Esophagus muscularis mucosa (tissue), 4 donors: ENCODE data around the gene RHO. TPM values are rescaled to one million over a fixed set of nuclear protein-coding genes. Genes with fewer than 3 reads are reported as not detected.

Source experiments
- DNase-seq: peaks from one replicate; pipeline ENCODE4 v3.0.0-alpha.2; 2017; ENCODE audit errors: extremely low spot score
- H3K27ac ChIP-seq, 4 donors: fragments of 200-600 bp; sonication (generic); replicated peaks in 1 of 4; 1 replicate in 3 of 4; 2 replicates in 1 of 4; pipeline ENCODE4 v1.5.1; 2016 to 2019; ENCODE audit warnings: mild to moderate bottlenecking in 1 of 4
- H3K27me3 ChIP-seq, 4 donors: fragments of 200-600 bp; sonication (generic); one replicate each; pipeline versions ENCODE4 v1.5.1 to v1.6.0; 2016 to 2019
- H3K36me3 ChIP-seq, 4 donors: fragments of 200-600 bp; sonication (generic); one replicate each; pipeline ENCODE4 v1.5.1; 2016 to 2019
- H3K4me1 ChIP-seq, 4 donors: fragments of 200-600 bp; sonication (generic); one replicate each; pipeline ENCODE4 v1.5.1; 2016 to 2019
- H3K4me3 ChIP-seq, 4 donors: fragments of 200-600 bp; sonication (generic); 1 replicate in 2 of 4; 2 replicates in 2 of 4; pipeline ENCODE4 v1.5.1; 2016 to 2019; ENCODE audit warnings: mild to moderate bottlenecking in 4 of 4, moderate library complexity in 1 of 4
- H3K9me3 ChIP-seq, 4 donors: fragments of 200-600 bp; sonication (generic); 1 replicate in 3 of 4; 2 replicates in 1 of 4; pipeline ENCODE4 v1.5.1; 2016 to 2019
- CTCF ChIP-seq, 3 experiments: fragments of 200-600 bp in 2 of 3; fragments of 450-650 bp in 1 of 3; sonication (generic) in 2 of 3; IDR thresholded peaks; one replicate each; pipeline ENCODE4 v1.5.1; 2017 to 2019; ENCODE audit warnings: antibody characterized with exemption in 3 of 3, mild to moderate bottlenecking in 2 of 3, moderate library complexity in 1 of 3
- EP300 ChIP-seq: sonication (generic); formaldehyde crosslinking; IDR thresholded peaks from one replicate; pipeline ENCODE4 v1.6.1; 2017; ENCODE audit warnings: antibody characterized with exemption
- POLR2A ChIP-seq: fragments of 450-650 bp; IDR thresholded peaks from one replicate; pipeline ENCODE4 v1.6.1; 2017; ENCODE audit warnings: antibody characterized with exemption, moderate library complexity, mild to moderate bottlenecking, low read depth
- POLR2AphosphoS5 ChIP-seq, 2 donors: sonication (generic); formaldehyde crosslinking; IDR thresholded peaks; one replicate each; pipeline ENCODE4 v1.6.1; 2017; ENCODE audit warnings: antibody characterized with exemption in 2 of 2
- WGBS: methylation state at CpG from one replicate; pipeline ENCODE4 v1.1.5; 2018; 5-methylcytosine and 5-hydroxymethylcytosine counted together
- intact Hi-C: fragments of 100-400 bp; cut with DNase I; formaldehyde crosslinking; loops from one replicate; pipeline ENCODE4 v1.15.1; 2023
- total RNA-seq, 4 donors: library from RNA; depleted of rRNA; stranded (reverse); fragments of >200 nt; gene quantifications; one replicate each; pipeline versions ENCODE4 v1.1.0 to v1.2.1, GENCODE V29; 2016

Gene RHO
- total RNA-seq, 4 donors from 2014 or later: not detected

- Histone ChIP-seq H3K27me3 (no peaks in the 10 kb centered on the region), H3K4me1 (no peaks in the 10 kb centered on the region), H3K36me3 (no peaks in the 10 kb centered on the region), H3K9me3 (no peaks in the 10 kb centered on the region), H3K4me3 (no peak overlapping the region), H3K27ac (no peak overlapping the region)
- WGBS: 84% methylated on average over 3 of the region's 3 CpGs
- intact Hi-C loops: no loop called here
- TF ChIP-seq CTCF (IDR thresholded peaks at IDR 0.05) (no peak), EP300 (no peak), POLR2AphosphoS5 (IDR thresholded peaks at IDR 0.05) (no peak), POLR2A (no peak)
- DNase-seq: no peak
These were observed 8.4 kb downstream of the RHO start for GRCh38 chr3:129536804-129537203.

- Histone ChIP-seq H3K9me3 (no peaks in the 10 kb centered on the region), H3K4me1 (no peaks in the 10 kb centered on the region), H3K27me3 (no peaks in the 10 kb centered on the region), H3K27ac (no peak overlapping the region), H3K36me3 (no peaks in the 10 kb centered on the region), H3K4me3 (no peak overlapping the region)
- no peak for DNase-seq
- 89% methylated on average over 8 of the region's 8 CpGs for WGBS
- no peak for TF ChIP-seq CTCF (IDR thresholded peaks at IDR 0.05)
- TF ChIP-seq POLR2AphosphoS5 (IDR thresholded peaks at IDR 0.05): no peak
- no peak for TF ChIP-seq EP300
- TF ChIP-seq POLR2A: no peak
- intact Hi-C loops: no loop called here
These were observed 10.8 kb downstream of the RHO start for GRCh38 chr3:129539206-129539605.

- intact Hi-C loops: no loop called here
These were observed 12.5 kb downstream of the RHO start for GRCh38 chr3:129540776-129541516.

GRCh38 chr3:129542747-129543146, 14.3 kb downstream of the RHO start:
- TF ChIP-seq CTCF (IDR thresholded peaks at IDR 0.05) (no peak), POLR2A (no peak), POLR2AphosphoS5 (IDR thresholded peaks at IDR 0.05) (no peak), EP300 (no peak)
- no peaks in the 10 kb centered on the region for H3K27me3 ChIP-seq
- DNase-seq: no peak
- no peak overlapping the region for H3K27ac ChIP-seq
- no peaks in the 10 kb centered on the region for H3K36me3 ChIP-seq
- no peaks in the 10 kb centered on the region for H3K4me1 ChIP-seq
- H3K9me3 ChIP-seq: no peaks in the 10 kb centered on the region
- 83% methylated on average over 1 of the region's 5 CpGs for WGBS
- no peak overlapping the region for H3K4me3 ChIP-seq
- intact Hi-C loops: no loop called here

More at GRCh38 chr3:129540776-129541516, 12.5 kb downstream of the RHO start:
- Histone ChIP-seq H3K4me1 (no peaks in the 10 kb centered on the region), H3K27ac (no peak overlapping the region), H3K9me3 (no peaks in the 10 kb centered on the region), H3K36me3 (no peaks in the 10 kb centered on the region), H3K27me3 (no peaks in the 10 kb centered on the region), H3K4me3 (no peak overlapping the region)
- no peak for TF ChIP-seq CTCF (IDR thresholded peaks at IDR 0.05)
- TF ChIP-seq POLR2A: no peak
- TF ChIP-seq POLR2AphosphoS5 (IDR thresholded peaks at IDR 0.05): no peak
- TF ChIP-seq EP300: no peak
- WGBS: 94% methylated on average over 11 of the region's 11 CpGs
- DNase-seq: no peak
